ENCODE measurements around the gene DHRS2.

The DHRS2 gene

GRCh38 chr14:23622990-23623389 lies 13.2 kb upstream of the DHRS2 start (continued):
- TF ChIP-seq, protein P1, sequence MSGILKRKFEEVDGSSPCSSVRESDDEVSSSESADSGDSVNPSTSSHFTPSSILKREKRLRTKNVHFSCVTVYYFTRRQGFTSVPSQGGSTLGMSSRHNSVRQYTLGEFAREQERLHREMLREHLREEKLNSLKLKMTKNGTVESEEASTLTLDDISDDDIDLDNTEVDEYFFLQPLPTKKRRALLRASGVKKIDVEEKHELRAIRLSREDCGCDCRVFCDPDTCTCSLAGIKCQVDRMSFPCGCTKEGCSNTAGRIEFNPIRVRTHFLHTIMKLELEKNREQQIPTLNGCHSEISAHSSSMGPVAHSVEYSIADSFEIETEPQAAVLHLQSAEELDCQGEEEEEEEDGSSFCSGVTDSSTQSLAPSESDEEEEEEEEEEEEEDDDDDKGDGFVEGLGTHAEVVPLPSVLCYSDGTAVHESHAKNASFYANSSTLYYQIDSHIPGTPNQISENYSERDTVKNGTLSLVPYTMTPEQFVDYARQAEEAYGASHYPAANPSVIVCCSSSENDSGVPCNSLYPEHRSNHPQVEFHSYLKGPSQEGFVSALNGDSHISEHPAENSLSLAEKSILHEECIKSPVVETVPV (CRISPR knock-in tag; IDR thresholded peaks at IDR 0.05) = no peak
- TF ChIP-seq TOX (CRISPR knock-in tag; IDR thresholded peaks at IDR 0.05; ENCODE audit: borderline replicate concordance) (no peak), CSDC2 (CRISPR knock-in tag; IDR thresholded peaks at IDR 0.05) (no peak), ISL1 (CRISPR knock-in tag; IDR thresholded peaks at IDR 0.05) (no peak), PPARA (CRISPR knock-in tag; IDR thresholded peaks at IDR 0.05; ENCODE audit: borderline replicate concordance) (no peak), ARNTL (CRISPR knock-in tag; IDR thresholded peaks at IDR 0.05; ENCODE audit: borderline replicate concordance, low read depth) (no peak), ZNF8 (CRISPR knock-in tag; IDR thresholded peaks at IDR 0.05) (no peak), ZFP30 (CRISPR knock-in tag; IDR thresholded peaks at IDR 0.05) (no peak), TCF4 (CRISPR knock-in tag; IDR thresholded peaks at IDR 0.05; ENCODE audit: borderline replicate concordance) (no peak), BACH2 (CRISPR knock-in tag; IDR thresholded peaks at IDR 0.05; ENCODE audit: borderline replicate concordance) (no peak)

- no peak for TF ChIP-seq TOX (CRISPR knock-in tag; IDR thresholded peaks at IDR 0.05; ENCODE audit: borderline replicate concordance)
- TF ChIP-seq RARB (CRISPR knock-in tag; IDR thresholded peaks at IDR 0.05) = no peak
- TF ChIP-seq SNAI2 (CRISPR knock-in tag; IDR thresholded peaks at IDR 0.05) = no peak
- ATAC-seq = no peak
Measured at GRCh38 chr14:23623962-23624361, 12.2 kb upstream of the DHRS2 start.

DNA sequence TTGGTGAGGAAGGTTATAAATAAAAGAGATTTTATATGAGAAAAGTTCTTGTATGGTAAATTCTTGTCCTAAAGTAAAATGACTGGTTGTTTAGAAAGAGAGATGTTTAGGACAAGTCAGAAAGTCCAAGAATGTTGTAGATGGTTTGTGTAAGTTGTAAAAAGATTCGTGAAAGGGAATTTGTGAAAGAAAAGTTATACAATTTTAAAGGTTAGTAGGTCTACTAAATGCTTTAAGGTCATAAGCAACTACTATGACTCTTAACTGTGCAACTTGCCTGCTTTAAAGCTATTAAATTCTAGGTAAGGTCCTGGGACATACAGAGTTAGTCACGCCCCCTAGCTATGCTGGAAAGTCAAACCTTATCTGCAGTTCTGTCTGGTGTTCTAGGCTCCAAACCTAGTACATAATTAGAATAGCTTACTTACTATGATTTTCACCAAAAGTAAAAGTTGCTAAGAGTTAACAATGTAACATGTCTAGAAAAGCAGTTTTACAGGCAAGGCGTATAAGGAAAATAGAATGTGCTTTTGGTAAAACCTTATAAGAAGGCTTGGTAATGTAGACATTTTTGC lies 11.2 kb upstream of the DHRS2 start:
- TF ChIP-seq PPARA (CRISPR knock-in tag; IDR thresholded peaks at IDR 0.05; ENCODE audit: borderline replicate concordance) = no peak
- TF ChIP-seq TOX (CRISPR knock-in tag; IDR thresholded peaks at IDR 0.05; ENCODE audit: borderline replicate concordance) = no peak
- no peak for TF ChIP-seq GLIS3 (CRISPR knock-in tag; IDR thresholded peaks at IDR 0.05)
- TF ChIP-seq, protein P2, sequence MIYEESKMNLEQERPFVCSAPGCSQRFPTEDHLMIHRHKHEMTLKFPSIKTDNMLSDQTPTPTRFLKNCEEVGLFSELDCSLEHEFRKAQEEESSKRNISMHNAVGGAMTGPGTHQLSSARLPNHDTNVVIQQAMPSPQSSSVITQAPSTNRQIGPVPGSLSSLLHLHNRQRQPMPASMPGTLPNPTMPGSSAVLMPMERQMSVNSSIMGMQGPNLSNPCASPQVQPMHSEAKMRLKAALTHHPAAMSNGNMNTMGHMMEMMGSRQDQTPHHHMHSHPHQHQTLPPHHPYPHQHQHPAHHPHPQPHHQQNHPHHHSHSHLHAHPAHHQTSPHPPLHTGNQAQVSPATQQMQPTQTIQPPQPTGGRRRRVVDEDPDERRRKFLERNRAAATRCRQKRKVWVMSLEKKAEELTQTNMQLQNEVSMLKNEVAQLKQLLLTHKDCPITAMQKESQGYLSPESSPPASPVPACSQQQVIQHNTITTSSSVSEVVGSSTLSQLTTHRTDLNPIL (CRISPR knock-in tag; IDR thresholded peaks at IDR 0.05; ENCODE audit: low read depth) = no peak
- TF ChIP-seq CSDC2 (CRISPR knock-in tag; IDR thresholded peaks at IDR 0.05) = no peak
- no peak for TF ChIP-seq RARB (CRISPR knock-in tag; IDR thresholded peaks at IDR 0.05)
- TF ChIP-seq, protein P3, sequence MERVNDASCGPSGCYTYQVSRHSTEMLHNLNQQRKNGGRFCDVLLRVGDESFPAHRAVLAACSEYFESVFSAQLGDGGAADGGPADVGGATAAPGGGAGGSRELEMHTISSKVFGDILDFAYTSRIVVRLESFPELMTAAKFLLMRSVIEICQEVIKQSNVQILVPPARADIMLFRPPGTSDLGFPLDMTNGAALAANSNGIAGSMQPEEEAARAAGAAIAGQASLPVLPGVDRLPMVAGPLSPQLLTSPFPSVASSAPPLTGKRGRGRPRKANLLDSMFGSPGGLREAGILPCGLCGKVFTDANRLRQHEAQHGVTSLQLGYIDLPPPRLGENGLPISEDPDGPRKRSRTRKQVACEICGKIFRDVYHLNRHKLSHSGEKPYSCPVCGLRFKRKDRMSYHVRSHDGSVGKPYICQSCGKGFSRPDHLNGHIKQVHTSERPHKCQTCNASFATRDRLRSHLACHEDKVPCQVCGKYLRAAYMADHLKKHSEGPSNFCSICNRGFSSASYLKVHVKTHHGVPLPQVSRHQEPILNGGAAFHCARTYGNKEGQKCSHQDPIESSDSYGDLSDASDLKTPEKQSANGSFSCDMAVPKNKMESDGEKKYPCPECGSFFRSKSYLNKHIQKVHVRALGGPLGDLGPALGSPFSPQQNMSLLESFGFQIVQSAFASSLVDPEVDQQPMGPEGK (CRISPR knock-in tag; IDR thresholded peaks at IDR 0.05; ENCODE audit: borderline replicate concordance) = no peak
- TF ChIP-seq ZFP30 (CRISPR knock-in tag; IDR thresholded peaks at IDR 0.05) = no peak
- TF ChIP-seq TCF4 (CRISPR knock-in tag; IDR thresholded peaks at IDR 0.05; ENCODE audit: borderline replicate concordance) = no peak
- TF ChIP-seq ZFP3 (CRISPR knock-in tag; IDR thresholded peaks at IDR 0.05) = no peak
- no peak for ATAC-seq

- no peak for ATAC-seq
- TF ChIP-seq POU6F1 (CRISPR knock-in tag; IDR thresholded peaks at IDR 0.05; ENCODE audit: borderline replicate concordance, low read depth) (no peak), ARNTL (CRISPR knock-in tag; IDR thresholded peaks at IDR 0.05; ENCODE audit: borderline replicate concordance, low read depth) (no peak), ZFP3 (CRISPR knock-in tag; IDR thresholded peaks at IDR 0.05) (no peak), CSDC2 (CRISPR knock-in tag; IDR thresholded peaks at IDR 0.05) (no peak), TCF4 (CRISPR knock-in tag; IDR thresholded peaks at IDR 0.05; ENCODE audit: borderline replicate concordance) (no peak), PPARA (CRISPR knock-in tag; IDR thresholded peaks at IDR 0.05; ENCODE audit: borderline replicate concordance) (no peak), RARB (CRISPR knock-in tag; IDR thresholded peaks at IDR 0.05) (no peak), ZNF8 (CRISPR knock-in tag; IDR thresholded peaks at IDR 0.05) (no peak), ZNF565 (CRISPR knock-in tag; conservative IDR thresholded peaks at IDR 0.05; ENCODE audit: low read depth) (no peak), BACH2 (CRISPR knock-in tag; IDR thresholded peaks at IDR 0.05; ENCODE audit: borderline replicate concordance) (no peak), ZNF70 (CRISPR knock-in tag; IDR thresholded peaks at IDR 0.05) (no peak), ZC3H10 (CRISPR knock-in tag; IDR thresholded peaks at IDR 0.05) (no peak)
- TF ChIP-seq, protein P4, sequence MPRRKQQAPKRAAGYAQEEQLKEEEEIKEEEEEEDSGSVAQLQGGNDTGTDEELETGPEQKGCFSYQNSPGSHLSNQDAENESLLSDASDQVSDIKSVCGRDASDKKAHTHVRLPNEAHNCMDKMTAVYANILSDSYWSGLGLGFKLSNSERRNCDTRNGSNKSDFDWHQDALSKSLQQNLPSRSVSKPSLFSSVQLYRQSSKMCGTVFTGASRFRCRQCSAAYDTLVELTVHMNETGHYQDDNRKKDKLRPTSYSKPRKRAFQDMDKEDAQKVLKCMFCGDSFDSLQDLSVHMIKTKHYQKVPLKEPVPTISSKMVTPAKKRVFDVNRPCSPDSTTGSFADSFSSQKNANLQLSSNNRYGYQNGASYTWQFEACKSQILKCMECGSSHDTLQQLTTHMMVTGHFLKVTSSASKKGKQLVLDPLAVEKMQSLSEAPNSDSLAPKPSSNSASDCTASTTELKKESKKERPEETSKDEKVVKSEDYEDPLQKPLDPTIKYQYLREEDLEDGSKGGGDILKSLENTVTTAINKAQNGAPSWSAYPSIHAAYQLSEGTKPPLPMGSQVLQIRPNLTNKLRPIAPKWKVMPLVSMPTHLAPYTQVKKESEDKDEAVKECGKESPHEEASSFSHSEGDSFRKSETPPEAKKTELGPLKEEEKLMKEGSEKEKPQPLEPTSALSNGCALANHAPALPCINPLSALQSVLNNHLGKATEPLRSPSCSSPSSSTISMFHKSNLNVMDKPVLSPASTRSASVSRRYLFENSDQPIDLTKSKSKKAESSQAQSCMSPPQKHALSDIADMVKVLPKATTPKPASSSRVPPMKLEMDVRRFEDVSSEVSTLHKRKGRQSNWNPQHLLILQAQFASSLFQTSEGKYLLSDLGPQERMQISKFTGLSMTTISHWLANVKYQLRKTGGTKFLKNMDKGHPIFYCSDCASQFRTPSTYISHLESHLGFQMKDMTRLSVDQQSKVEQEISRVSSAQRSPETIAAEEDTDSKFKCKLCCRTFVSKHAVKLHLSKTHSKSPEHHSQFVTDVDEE (CRISPR knock-in tag; IDR thresholded peaks at IDR 0.05) = no peak
- TF ChIP-seq, protein P2 (CRISPR knock-in tag; IDR thresholded peaks at IDR 0.05; ENCODE audit: low read depth) = no peak
- TF ChIP-seq, protein P1 (CRISPR knock-in tag; IDR thresholded peaks at IDR 0.05) = no peak
Measured at GRCh38 chr14:23626946-23627345, 9.2 kb upstream of the DHRS2 start.

Data from SK-N-SH treated with all-trans-retinoic acid at 6 μM for 48 hours (cell line).